Measurements from ENCODE around the gene RALGAPA1.

GRCh38 chr14:35854696-35855270, 45.7 kb upstream of the RALGAPA1 start:
- TF ChIP-seq CTCF (IDR thresholded peaks at IDR 0.05; ENCODE audit: low read depth, low read length) = no peak
- TF ChIP-seq POLR2A (IDR thresholded peaks at IDR 0.05; ENCODE audit: extremely low read depth, insufficient read length) = no peak

Measured in NB4 (cell line).